ENCODE measurements around the gene RREB1. TPM values are rescaled to one million over a fixed set of nuclear protein-coding genes. Genes with fewer than 3 reads are reported as not detected.

The RREB1 gene
- total RNA-seq, 4 donors from 2014 or later, result 56.2 to 102 (median 62.6) TPM

GRCh38 chr6:7242835-7243178, 135.0 kb downstream of the RREB1 start:
- Histone ChIP-seq H3K27me3 (no peaks in the 10 kb centered on the region), H3K27ac (peak overlapping the region; percentile 55), H3K4me1 (peaks cover 29% of the 10 kb centered on the region), H3K9me3 (no peaks in the 10 kb centered on the region), H3K4me3 (no peak overlapping the region), H3K36me3 (peaks cover 51% of the 10 kb centered on the region)
- TF ChIP-seq, protein P1, sequence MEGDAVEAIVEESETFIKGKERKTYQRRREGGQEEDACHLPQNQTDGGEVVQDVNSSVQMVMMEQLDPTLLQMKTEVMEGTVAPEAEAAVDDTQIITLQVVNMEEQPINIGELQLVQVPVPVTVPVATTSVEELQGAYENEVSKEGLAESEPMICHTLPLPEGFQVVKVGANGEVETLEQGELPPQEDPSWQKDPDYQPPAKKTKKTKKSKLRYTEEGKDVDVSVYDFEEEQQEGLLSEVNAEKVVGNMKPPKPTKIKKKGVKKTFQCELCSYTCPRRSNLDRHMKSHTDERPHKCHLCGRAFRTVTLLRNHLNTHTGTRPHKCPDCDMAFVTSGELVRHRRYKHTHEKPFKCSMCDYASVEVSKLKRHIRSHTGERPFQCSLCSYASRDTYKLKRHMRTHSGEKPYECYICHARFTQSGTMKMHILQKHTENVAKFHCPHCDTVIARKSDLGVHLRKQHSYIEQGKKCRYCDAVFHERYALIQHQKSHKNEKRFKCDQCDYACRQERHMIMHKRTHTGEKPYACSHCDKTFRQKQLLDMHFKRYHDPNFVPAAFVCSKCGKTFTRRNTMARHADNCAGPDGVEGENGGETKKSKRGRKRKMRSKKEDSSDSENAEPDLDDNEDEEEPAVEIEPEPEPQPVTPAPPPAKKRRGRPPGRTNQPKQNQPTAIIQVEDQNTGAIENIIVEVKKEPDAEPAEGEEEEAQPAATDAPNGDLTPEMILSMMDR (IDR thresholded peaks at IDR 0.05), result no peak
- TF ChIP-seq POLR2AphosphoS5 (IDR thresholded peaks at IDR 0.05), result no peak
- TF ChIP-seq EP300 (IDR thresholded peaks at IDR 0.05), result no peak
- TF ChIP-seq POLR2A (IDR thresholded peaks at IDR 0.05), result no peak
- DNase-seq (ENCODE audit: low spot score in 2 of 2), result peak in 1 of 2 donors; percentile 55
- 71% methylated on average over 4 of the region's 4 CpGs for WGBS

DNA sequence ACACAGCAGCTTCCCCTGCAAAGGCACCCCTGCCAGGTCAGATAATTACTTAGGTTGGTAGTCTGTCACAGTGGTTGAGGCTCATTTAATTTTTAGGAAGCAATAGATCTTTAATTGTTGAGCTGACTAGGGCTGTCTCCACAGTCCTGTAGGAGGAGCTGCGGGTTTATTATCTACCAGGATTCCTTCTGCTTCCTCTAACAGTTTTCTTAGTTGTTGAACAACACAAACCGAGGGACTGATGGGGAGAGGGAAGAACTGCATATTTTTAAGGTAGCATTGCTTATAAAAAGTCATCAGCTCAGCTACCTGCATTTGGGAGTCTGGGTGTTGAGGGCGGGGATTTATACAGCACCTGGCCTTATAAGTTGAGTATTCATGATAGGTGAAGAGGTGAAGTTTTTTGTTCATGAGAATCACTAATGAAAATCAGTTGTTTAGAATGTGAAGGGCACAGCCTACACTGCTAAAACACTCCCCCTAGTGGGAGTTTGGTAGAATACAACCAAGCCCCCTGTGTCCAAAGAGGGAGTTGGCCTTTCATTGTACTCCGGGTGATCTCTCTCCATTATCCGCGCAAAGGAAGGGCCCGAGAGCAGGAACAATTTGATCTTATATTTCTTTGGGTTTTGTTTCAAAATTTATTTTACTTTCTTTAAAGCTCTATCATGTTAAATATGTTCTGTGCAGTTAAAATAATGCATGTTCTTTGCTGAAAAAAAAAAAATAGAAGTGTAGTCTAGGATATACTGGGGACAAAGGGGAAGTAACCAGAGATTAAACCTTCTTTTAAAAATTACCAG, 135.6 kb downstream of the RREB1 start:
- DNase-seq (ENCODE audit: low spot score in 2 of 2), result peak in 1 of 2 donors; percentile 50
- Histone ChIP-seq H3K36me3 (peaks cover 57% of the 10 kb centered on the region), H3K4me1 (peaks cover 29% of the 10 kb centered on the region), H3K27ac (peak overlapping the region; percentile 55), H3K4me3 (no peak overlapping the region), H3K9me3 (no peaks in the 10 kb centered on the region), H3K27me3 (no peaks in the 10 kb centered on the region)
- WGBS, result 10% methylated on average over 7 of the region's 7 CpGs
- TF ChIP-seq, protein P1 (IDR thresholded peaks at IDR 0.05), result peak; percentile 81 to 85
- TF ChIP-seq POLR2AphosphoS5 (IDR thresholded peaks at IDR 0.05) (no peak), POLR2A (IDR thresholded peaks at IDR 0.05) (no peak), EP300 (IDR thresholded peaks at IDR 0.05) (no peak)

DNA sequence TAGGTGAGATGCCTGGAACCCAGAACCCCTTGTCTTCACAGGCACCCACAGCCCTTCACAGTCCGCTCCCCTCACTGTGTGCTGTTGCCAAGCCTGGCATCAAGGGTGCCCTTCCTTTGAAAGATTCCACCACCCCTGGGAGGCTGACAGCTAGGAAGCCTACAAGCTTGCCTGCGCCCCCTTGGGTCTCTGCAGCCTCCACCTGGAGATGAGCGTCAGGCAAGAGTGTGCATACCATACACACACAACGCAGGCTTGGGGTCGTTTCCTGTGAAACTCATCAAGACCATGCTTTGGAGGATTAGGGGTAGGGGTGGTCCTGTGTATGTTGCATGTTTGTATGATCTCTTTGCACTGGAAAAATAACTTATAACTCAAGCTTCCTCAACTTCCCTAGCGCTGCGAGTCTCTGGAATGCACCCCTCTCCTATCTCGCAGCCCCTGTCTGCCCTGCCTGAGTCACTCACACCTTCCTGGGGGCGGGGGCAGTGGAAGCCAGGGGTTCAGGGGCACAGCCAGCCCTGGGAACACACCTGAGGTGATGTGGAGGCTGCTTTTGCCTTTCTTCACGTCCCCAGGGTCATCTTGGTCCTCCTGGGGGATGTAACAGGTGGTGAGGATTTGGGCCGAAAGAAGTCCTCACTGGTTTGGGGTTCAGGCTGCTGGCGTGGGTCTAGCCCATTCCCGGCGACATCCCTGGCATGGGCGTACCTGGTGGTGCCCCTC, 138.1 kb downstream of the RREB1 start:
- H3K27ac ChIP-seq, result no peak overlapping the region
- H3K4me1 ChIP-seq, result peaks cover 20% of the 10 kb centered on the region
- no peaks in the 10 kb centered on the region for H3K27me3 ChIP-seq
- TF ChIP-seq, protein P1 (IDR thresholded peaks at IDR 0.05), result no peak
- no peak for TF ChIP-seq POLR2AphosphoS5 (IDR thresholded peaks at IDR 0.05)
- no peak for TF ChIP-seq EP300 (IDR thresholded peaks at IDR 0.05)
- TF ChIP-seq POLR2A (IDR thresholded peaks at IDR 0.05), result no peak
- peak in 1 of 2 donors; percentile 52 for DNase-seq (ENCODE audit: low spot score in 2 of 2)
- H3K36me3 ChIP-seq, result peaks cover 66% of the 10 kb centered on the region
- H3K9me3 ChIP-seq, result no peaks in the 10 kb centered on the region
- H3K4me3 ChIP-seq, result no peak overlapping the region
- 97% methylated on average over 10 of the region's 15 CpGs for WGBS

DNA sequence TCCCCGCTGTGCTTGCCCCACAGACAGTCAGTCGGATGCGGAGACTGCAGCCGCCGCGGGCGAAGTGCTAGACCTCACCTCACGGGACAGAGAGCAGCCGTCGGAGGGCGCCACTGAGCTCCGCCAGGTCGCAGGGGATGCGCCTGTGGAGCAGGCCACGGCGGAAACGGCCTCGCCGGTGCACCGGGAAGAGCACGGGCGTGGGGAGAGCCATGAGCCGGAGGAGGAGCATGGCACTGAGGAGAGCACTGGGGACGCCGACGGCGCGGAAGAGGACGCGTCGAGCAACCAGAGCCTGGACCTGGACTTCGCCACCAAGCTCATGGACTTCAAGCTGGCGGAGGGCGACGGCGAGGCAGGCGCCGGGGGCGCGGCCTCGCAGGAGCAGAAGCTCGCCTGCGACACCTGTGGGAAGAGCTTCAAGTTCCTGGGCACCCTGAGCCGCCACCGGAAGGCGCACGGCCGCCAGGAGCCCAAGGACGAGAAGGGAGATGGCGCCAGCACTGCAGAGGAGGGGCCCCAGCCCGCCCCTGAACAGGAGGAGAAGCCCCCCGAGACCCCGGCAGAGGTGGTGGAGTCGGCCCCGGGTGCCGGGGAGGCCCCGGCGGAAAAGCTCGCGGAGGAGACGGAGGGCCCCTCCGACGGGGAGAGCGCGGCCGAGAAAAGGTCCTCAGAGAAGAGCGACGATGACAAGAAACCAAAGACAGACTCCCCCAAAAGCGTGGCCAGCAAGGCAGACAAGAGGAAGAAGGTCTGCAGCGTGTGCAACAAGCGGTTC, 138.8 kb downstream of the RREB1 start:
- TF ChIP-seq, protein P1 (IDR thresholded peaks at IDR 0.05), result no peak
- no peak for TF ChIP-seq POLR2AphosphoS5 (IDR thresholded peaks at IDR 0.05)
- H3K9me3 ChIP-seq, result no peaks in the 10 kb centered on the region
- WGBS, result 94% methylated on average over 52 of the region's 71 CpGs
- peak in 1 of 2 donors; percentile 58 for DNase-seq (ENCODE audit: low spot score in 2 of 2)
- no peaks in the 10 kb centered on the region for H3K27me3 ChIP-seq
- peaks cover 20% of the 10 kb centered on the region for H3K4me1 ChIP-seq
- no peak overlapping the region for H3K27ac ChIP-seq
- no peak overlapping the region for H3K4me3 ChIP-seq
- H3K36me3 ChIP-seq, result peaks cover 60% of the 10 kb centered on the region

DNA sequence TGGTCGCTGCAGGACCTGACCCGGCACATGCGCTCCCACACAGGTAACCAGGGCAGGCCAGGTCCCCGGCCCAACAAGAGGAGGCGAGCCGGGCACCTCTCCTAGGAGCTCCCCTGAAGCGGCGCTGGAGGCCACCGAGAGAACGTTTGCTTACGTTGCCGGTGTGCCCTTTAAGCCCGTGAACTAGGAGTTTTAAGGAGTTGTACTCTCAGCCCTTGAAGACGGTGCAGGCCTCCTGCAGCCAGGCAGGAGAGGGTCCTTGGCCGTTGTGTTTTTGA, 139.4 kb downstream of the RREB1 start:
- WGBS, result 93% methylated on average over 13 of the region's 15 CpGs
- H3K27me3 ChIP-seq, result no peaks in the 10 kb centered on the region
- peaks cover 56% of the 10 kb centered on the region for H3K36me3 ChIP-seq
- H3K27ac ChIP-seq, result no peak overlapping the region
- no peaks in the 10 kb centered on the region for H3K9me3 ChIP-seq
- TF ChIP-seq, protein P1 (IDR thresholded peaks at IDR 0.05), result no peak
- no peak for TF ChIP-seq EP300 (IDR thresholded peaks at IDR 0.05)
- H3K4me1 ChIP-seq, result peaks cover 17% of the 10 kb centered on the region
- no peak for DNase-seq (ENCODE audit: low spot score in 2 of 2)
- H3K4me3 ChIP-seq, result no peak overlapping the region

Measured in suprapubic skin (tissue), 4 donors.